Ovary (tissue), 3 donors: Measurements from ENCODE around the gene BLVRA.
"Not testable (repeated sequence)": the region's sequence is repeated elsewhere in the genome, so short reads cannot be mapped to it uniquely, and the experiment has no call there.

Source experiments
- POLR2A ChIP-seq: fragments of 450-650 bp; IDR thresholded peaks from one replicate; pipeline ENCODE4 v1.6.1; 2017; ENCODE audit warnings: antibody characterized with exemption, mild to moderate bottlenecking, moderate library complexity
- TF ChIP-seq, protein P1 (sequence below), 3 donors: fragments of 450-650 bp in 2 of 3; fragments of 200-600 bp in 1 of 3; IDR thresholded peaks; one replicate each; pipeline versions ENCODE4 v1.5.1 to v1.8.0; 2016 to 2022; ENCODE audit warnings: antibody characterized with exemption in 3 of 3, mild to moderate bottlenecking in 1 of 3
- donor health status: DM: no; HTN: no; CAD: no.

DNA sequence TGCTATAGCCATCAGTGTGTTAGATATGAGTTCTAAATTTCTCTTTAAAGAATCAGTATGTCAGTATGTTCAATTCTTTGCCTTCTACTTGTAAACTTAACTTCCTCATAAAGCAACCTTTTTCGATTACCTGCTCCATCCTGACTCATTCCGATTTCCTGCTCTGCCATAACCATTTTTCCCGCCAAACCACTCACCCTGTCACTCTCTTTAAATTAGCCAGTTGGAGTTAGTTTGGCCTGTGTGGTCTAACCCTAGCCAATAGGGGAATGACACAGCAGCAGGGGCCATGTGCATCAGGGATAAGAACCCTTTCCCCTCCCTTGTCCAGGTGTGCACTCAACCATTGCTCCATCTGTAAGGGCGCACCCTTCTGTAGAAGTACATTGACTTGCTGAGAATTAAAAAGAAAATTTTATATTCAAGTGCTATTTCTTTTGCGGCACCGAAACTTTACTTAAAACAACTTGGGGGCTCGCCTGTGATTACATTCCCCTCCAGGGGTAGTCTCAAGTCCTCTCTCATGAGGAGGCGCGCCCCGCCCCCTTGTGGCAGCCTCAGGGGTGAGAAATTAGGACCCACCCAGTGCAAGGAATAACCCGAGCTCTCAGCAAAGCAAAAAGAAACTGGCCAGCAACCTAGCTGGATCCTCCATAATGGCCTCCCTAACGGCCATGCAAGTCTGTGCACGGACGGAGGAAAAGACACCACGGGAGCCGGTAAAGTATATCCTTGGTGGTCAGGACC lies 51.9 kb downstream of the BLVRA start:
- TF ChIP-seq POLR2A, result not testable (repeated sequence)
- TF ChIP-seq, protein P1, sequence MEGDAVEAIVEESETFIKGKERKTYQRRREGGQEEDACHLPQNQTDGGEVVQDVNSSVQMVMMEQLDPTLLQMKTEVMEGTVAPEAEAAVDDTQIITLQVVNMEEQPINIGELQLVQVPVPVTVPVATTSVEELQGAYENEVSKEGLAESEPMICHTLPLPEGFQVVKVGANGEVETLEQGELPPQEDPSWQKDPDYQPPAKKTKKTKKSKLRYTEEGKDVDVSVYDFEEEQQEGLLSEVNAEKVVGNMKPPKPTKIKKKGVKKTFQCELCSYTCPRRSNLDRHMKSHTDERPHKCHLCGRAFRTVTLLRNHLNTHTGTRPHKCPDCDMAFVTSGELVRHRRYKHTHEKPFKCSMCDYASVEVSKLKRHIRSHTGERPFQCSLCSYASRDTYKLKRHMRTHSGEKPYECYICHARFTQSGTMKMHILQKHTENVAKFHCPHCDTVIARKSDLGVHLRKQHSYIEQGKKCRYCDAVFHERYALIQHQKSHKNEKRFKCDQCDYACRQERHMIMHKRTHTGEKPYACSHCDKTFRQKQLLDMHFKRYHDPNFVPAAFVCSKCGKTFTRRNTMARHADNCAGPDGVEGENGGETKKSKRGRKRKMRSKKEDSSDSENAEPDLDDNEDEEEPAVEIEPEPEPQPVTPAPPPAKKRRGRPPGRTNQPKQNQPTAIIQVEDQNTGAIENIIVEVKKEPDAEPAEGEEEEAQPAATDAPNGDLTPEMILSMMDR (IDR thresholded peaks at IDR 0.05), result not testable (repeated sequence)
